Retinal pigment epithelial cell (primary cell): Measurements from ENCODE around the gene DACT1.

ENCODE experiments used
- DNase-seq: peaks from one replicate; pipeline ENCODE4 v3.0.0-alpha.2; 2010; ENCODE audit warnings: low read depth
- H3K4me3 ChIP-seq: 2 replicates; pipeline ENCODE4 v1.5.1; 2011; ENCODE audit warnings: mild to moderate bottlenecking, low read length, control low read depth, moderate library complexity
- TF ChIP-seq, protein P1 (sequence below): conservative IDR thresholded peaks from 2 replicates; pipeline ENCODE4 v1.5.1; 2011; ENCODE audit warnings: low read depth, low read length, control low read depth, inconsistent platforms

Gene DACT1

DNA sequence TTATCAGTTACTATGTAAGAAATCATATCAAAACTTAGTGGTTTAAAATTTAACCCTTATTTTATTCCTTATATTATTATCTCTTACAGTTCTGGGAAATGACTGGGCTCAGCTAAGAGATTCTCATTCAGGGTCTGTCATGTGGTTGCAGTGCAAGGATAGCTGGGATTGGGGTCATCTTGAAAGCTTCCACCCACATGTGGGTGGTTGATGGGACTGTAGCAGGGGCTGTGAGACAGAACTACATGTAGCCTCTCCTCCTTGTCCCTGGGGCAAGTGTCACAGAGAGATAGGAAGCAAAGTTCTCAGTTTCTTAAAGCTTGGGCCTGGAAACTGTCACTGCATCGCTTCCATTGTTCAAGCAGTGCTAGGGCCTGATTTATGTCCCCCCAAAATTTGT is 57.8 kb downstream of the DACT1 start:
- TF ChIP-seq, protein P1, sequence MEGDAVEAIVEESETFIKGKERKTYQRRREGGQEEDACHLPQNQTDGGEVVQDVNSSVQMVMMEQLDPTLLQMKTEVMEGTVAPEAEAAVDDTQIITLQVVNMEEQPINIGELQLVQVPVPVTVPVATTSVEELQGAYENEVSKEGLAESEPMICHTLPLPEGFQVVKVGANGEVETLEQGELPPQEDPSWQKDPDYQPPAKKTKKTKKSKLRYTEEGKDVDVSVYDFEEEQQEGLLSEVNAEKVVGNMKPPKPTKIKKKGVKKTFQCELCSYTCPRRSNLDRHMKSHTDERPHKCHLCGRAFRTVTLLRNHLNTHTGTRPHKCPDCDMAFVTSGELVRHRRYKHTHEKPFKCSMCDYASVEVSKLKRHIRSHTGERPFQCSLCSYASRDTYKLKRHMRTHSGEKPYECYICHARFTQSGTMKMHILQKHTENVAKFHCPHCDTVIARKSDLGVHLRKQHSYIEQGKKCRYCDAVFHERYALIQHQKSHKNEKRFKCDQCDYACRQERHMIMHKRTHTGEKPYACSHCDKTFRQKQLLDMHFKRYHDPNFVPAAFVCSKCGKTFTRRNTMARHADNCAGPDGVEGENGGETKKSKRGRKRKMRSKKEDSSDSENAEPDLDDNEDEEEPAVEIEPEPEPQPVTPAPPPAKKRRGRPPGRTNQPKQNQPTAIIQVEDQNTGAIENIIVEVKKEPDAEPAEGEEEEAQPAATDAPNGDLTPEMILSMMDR, result no peak
- H3K4me3 ChIP-seq, result no peak overlapping the region
- no peak for DNase-seq

DNA sequence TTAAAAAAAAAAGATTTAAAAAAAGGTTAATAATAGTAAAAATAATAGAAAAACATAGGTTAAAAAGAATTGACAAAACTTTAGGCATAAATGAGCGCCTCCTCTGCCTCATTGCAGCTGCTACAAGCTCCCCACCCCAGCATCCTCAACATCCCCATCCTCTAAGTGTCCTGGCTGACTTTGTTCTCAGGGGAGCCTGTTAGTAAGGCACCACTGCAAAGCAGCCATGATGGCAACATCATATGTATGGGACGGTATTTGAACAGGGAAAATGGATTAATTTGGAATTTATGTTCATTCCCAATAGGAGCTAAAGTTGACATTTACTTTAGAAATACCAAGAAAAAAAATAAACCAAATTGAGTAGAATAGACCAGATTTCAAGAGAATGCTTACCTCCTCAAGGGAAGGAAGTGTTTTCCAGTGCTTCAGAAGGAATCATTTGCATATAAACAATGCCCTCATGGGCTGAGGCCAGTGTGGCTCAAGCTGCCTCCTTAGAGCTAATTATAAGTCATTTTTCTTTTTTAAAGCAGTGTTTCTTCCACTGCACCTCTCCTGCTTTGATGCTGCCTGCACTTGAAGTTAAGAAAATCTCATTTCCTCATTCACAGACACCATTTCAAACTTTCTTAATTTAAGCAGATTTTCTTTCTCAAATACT is 59.6 kb downstream of the DACT1 start:
- DNase-seq, result no peak

More for the DNA sequence above, 59.6 kb downstream of the DACT1 start:
- TF ChIP-seq, protein P1, result no peak
- H3K4me3 ChIP-seq, result no peak overlapping the region
